KMS-11 (cell line): ENCODE results near the gene NISCH.

Experiments used
- H2AFZ ChIP-seq: fragments of 200-600 bp; sonication (generic); 2 replicates; pipeline ENCODE4 v1.6.1; 2016; ENCODE audit warnings: antibody characterized with exemption, mixed run types, low read depth
- H3K27ac ChIP-seq: fragments of 200-600 bp; sonication (generic); 2 replicates; pipeline ENCODE4 v1.6.1; 2016; ENCODE audit warnings: mild to moderate bottlenecking, mixed run types
- H3K27me3 ChIP-seq: fragments of 200-600 bp; sonication (generic); 2 replicates; pipeline ENCODE4 v1.6.1; 2017; ENCODE audit warnings: mild to moderate bottlenecking, low read depth, mixed run types, moderate library complexity; ENCODE audit not compliant: insufficient read depth
- H3K36me3 ChIP-seq: fragments of 200-600 bp; sonication (generic); 2 replicates; pipeline ENCODE4 v1.6.1; 2017; ENCODE audit warnings: mild to moderate bottlenecking, mixed run types; ENCODE audit not compliant: insufficient read depth
- H3K4me1 ChIP-seq: fragments of 200-600 bp; sonication (generic); 2 replicates; pipeline ENCODE4 v1.6.1; 2016; ENCODE audit warnings: mild to moderate bottlenecking, low read depth, mixed run types; ENCODE audit not compliant: poor library complexity, severe bottlenecking
- H3K4me2 ChIP-seq: fragments of 200-600 bp; sonication (generic); 2 replicates; pipeline ENCODE4 v1.7.0; 2016; ENCODE audit warnings: mild to moderate bottlenecking, mixed run types
- H3K4me3 ChIP-seq: fragments of 200-600 bp; sonication (generic); IDR thresholded peaks from 2 replicates; pipeline ENCODE4 v1.6.1; 2017; ENCODE audit warnings: low read depth, low read length, mixed read lengths; ENCODE audit not compliant: insufficient read depth
- H3K79me2 ChIP-seq: fragments of 200-600 bp; sonication (generic); 2 replicates; pipeline ENCODE4 v1.6.1; 2016; ENCODE audit warnings: low read depth, mixed run types; ENCODE audit not compliant: insufficient read depth
- H3K9ac ChIP-seq: fragments of 200-600 bp; sonication (generic); 2 replicates; pipeline ENCODE4 v1.6.1; 2016; ENCODE audit warnings: mild to moderate bottlenecking, mixed run types
- H4K20me1 ChIP-seq: fragments of 200-600 bp; sonication (generic); 2 replicates; pipeline ENCODE4 v1.6.1; 2016; ENCODE audit warnings: mild to moderate bottlenecking, mixed run types; ENCODE audit not compliant: insufficient read depth
- CTCF ChIP-seq: fragments of 200-600 bp; sonication (generic); conservative IDR thresholded peaks from 2 replicates; pipeline ENCODE4 v1.6.1; 2017; ENCODE audit warnings: low read depth, mild to moderate bottlenecking, antibody characterized with exemption, low read length, moderate library complexity, mixed read lengths

NISCH gene

GRCh38 chr3:52477796-52478095 is 22.3 kb downstream of the NISCH start:
- H4K20me1 ChIP-seq = no peaks in the 10 kb centered on the region
- H2AFZ ChIP-seq = no peak overlapping the region
- no peaks in the 10 kb centered on the region for H3K27me3 ChIP-seq
- no peak overlapping the region for H3K4me2 ChIP-seq
- no peaks in the 10 kb centered on the region for H3K4me1 ChIP-seq
- no peaks in the 10 kb centered on the region for H3K36me3 ChIP-seq
- no peak for TF ChIP-seq CTCF
- H3K4me3 ChIP-seq = no peak overlapping the region
- H3K9ac ChIP-seq = no peak overlapping the region
- H3K79me2 ChIP-seq = no peaks in the 10 kb centered on the region
- H3K27ac ChIP-seq = no peak overlapping the region

- Histone ChIP-seq H3K4me1 (no peaks in the 10 kb centered on the region), H2AFZ (no peak overlapping the region), H3K36me3 (no peaks in the 10 kb centered on the region), H3K27ac (no peak overlapping the region), H3K4me2 (no peak overlapping the region), H4K20me1 (no peaks in the 10 kb centered on the region), H3K4me3 (no peak overlapping the region), H3K9ac (no peak overlapping the region), H3K79me2 (no peaks in the 10 kb centered on the region), H3K27me3 (no peaks in the 10 kb centered on the region)
- no peak for TF ChIP-seq CTCF
Measured at GRCh38 chr3:52479037-52479876, 23.9 kb downstream of the NISCH start.

- H3K79me2 ChIP-seq = no peaks in the 10 kb centered on the region
- no peaks in the 10 kb centered on the region for H4K20me1 ChIP-seq
- no peak for TF ChIP-seq CTCF
- no peak overlapping the region for H2AFZ ChIP-seq
- H3K4me1 ChIP-seq = no peaks in the 10 kb centered on the region
- no peak overlapping the region for H3K27ac ChIP-seq
- no peaks in the 10 kb centered on the region for H3K36me3 ChIP-seq
- no peak overlapping the region for H3K4me3 ChIP-seq
- no peaks in the 10 kb centered on the region for H3K27me3 ChIP-seq
- no peak overlapping the region for H3K4me2 ChIP-seq
- H3K9ac ChIP-seq = no peak overlapping the region
Measured at GRCh38 chr3:52479877-52480575, 24.6 kb downstream of the NISCH start.

GRCh38 chr3:52480768-52481715 is 25.6 kb downstream of the NISCH start:
- Histone ChIP-seq H3K4me2 (no peak overlapping the region), H2AFZ (no peak overlapping the region), H3K27me3 (no peaks in the 10 kb centered on the region), H3K9ac (no peak overlapping the region), H3K36me3 (no peaks in the 10 kb centered on the region), H4K20me1 (no peaks in the 10 kb centered on the region), H3K27ac (no peak overlapping the region), H3K79me2 (no peaks in the 10 kb centered on the region), H3K4me1 (no peaks in the 10 kb centered on the region), H3K4me3 (no peak overlapping the region)
- TF ChIP-seq CTCF = no peak
